CD4-positive, alpha-beta T cell treated with Interleukin-21 for 1 hour (primary cell): Measurements from ENCODE around the gene ST7.
"Not testable (repeated sequence)": the region's sequence is repeated elsewhere in the genome, so short reads cannot be mapped to it uniquely, and the experiment has no call there.

Experiments
- DNase-seq: peaks from one replicate; pipeline ENCODE4 v3.0.0-alpha.2; 2020

ST7 gene, protein sequence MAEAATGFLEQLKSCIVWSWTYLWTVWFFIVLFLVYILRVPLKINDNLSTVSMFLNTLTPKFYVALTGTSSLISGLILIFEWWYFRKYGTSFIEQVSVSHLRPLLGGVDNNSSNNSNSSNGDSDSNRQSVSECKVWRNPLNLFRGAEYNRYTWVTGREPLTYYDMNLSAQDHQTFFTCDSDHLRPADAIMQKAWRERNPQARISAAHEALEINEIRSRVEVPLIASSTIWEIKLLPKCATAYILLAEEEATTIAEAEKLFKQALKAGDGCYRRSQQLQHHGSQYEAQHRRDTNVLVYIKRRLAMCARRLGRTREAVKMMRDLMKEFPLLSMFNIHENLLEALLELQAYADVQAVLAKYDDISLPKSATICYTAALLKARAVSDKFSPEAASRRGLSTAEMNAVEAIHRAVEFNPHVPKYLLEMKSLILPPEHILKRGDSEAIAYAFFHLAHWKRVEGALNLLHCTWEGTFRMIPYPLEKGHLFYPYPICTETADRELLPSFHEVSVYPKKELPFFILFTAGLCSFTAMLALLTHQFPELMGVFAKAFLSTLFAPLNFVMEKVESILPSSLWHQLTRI

GRCh38 chr7:116953372-116953905 lies at the start of gene ST7:
Gene ST7, plus strand, starts transcription at chr7:116953501. Its CDS starts 40 bp downstream, at chr7:116953541.
- peak; percentile 67 for DNase-seq

GRCh38 chr7:116906391-116906790 lies 46.9 kb upstream of the ST7 start:
- DNase-seq = no peak

DNA sequence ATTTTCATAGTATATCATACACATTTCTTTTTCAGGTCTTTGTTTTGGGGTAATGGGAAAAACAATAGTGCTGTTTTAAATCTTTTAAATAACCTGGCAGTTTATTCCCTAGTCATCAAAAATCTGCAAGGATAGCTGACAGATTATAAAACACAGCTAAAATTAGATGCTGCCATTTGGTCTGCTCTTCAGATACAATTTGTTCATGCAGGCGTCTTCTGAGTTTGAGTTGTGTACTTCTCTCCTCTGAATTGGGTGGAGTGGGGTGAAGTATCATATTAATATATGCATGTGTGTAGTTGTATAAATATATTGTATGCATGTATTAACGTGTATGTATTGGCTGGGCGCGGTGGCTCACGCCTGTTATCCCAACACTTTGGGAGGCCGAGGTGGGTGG lies 42.9 kb upstream of the ST7 start:
- DNase-seq = no peak

DNA sequence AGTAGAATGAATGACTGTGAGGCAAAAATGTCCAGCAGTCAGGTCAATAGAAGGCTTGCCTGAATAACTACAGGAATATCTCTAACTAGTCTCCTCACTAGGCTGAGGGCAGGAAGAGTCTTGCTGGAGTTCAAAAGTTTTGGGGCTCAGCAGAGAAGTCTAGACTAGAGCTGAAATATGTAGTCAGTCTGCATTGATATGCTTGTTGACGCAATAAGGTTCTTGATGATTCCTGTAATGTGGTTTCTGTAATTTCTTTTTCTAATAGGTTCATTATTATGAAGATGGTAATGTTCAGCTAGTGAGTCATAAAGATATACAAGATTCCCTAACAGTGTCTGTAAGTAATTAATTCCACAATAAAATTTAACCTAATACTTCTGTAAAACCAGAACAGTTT lies 41.5 kb upstream of the ST7 start:
- no peak for DNase-seq

DNA sequence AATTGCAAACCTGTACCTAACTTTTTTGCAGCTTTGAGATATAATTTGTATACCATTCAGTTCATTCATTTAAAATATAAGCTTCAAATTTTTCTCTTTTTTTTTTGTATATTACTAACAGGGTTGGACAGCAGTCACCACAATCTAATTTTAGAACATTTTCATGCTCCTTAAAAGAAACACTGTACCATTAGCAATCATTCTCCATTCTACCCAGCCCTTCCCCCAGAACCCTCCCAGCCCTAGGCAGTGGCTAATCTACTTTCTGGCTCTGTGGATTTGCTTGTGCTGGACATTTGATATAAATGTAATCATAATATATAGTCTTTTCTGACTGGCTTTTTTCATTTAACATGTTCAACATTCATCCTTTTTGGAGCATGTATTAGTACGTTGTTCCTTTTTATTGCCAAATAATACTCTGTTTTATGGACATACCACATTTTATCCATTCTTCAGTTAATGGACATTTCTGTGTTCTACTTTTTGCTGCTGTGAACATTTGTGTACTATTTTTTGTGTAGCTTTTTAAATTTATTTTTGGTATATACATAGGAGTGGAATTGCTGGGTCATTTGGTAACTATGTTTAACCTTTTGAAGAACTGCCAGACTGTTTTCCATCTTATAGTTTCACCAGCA lies 40.9 kb upstream of the ST7 start:
- no peak for DNase-seq

- DNase-seq = no peak
Observed at GRCh38 chr7:116918704-116919103, 34.6 kb upstream of the ST7 start.

GRCh38 chr7:116920359-116920758 lies 32.9 kb upstream of the ST7 start:
- DNase-seq = no peak

DNA sequence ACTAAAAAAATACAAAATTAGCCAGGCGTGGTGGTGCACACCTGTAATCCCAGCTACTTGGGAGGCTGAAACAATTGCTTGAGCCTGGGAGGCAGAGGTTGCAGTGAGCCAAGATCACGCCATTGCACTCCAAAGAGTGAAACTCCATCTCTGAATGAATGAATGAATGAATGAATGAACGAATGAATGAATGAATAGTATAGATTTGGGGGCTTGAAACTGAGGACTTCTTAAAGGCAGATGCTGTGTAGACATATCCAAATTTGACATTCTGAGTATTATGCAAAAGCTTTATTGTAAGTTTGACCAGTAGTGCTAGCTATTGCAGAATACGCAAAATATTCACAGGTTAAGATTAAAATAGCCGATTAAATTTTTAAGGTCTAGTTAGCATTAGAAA lies 30.8 kb upstream of the ST7 start:
- no peak for DNase-seq

DNA sequence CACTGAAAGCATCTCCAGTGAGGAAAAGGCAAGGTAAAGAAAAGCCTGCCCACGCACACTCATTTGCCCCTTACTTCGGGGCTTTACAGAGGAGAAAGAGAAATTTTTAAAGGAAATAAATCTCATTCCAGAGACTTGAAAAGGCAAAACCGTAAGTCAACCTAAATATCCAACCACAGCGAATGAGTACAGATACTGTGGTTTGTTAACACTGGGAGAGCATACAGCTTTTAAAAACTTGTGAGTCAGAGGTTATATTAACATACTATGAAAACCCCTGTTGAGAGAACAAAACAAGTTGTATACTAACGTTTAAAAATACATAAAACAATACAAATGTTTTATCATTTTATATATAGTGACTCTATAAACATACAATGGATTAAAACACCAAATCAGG lies 28.6 kb upstream of the ST7 start:
- no peak for DNase-seq

GRCh38 chr7:116929021-116929420 lies 24.3 kb upstream of the ST7 start:
- DNase-seq = no peak

- peak; percentile 71 for DNase-seq
Observed at GRCh38 chr7:116929914-116930913, 23.1 kb upstream of the ST7 start.

DNA sequence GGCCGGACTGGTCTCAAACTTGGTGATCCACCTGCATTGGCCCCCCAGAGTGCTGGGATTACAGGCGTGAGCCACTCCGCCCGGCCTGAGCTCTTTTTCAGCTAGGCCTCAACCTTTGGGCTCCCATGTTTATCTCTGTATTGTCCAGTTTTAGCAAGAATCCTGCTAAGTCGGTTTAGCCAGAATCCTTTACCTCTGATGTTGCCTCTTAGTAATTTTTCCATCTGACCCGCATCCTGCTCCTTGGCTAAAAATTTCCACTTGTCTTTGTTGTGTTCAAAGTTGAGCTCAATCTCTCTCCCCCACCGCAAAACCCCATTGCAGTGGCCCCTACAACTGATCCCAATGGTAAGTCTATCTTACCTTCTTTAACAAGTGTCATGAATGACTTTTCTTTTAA lies 20.7 kb upstream of the ST7 start:
- no peak for DNase-seq

- no peak for DNase-seq
Observed at GRCh38 chr7:116933465-116933864, 19.8 kb upstream of the ST7 start.

DNA sequence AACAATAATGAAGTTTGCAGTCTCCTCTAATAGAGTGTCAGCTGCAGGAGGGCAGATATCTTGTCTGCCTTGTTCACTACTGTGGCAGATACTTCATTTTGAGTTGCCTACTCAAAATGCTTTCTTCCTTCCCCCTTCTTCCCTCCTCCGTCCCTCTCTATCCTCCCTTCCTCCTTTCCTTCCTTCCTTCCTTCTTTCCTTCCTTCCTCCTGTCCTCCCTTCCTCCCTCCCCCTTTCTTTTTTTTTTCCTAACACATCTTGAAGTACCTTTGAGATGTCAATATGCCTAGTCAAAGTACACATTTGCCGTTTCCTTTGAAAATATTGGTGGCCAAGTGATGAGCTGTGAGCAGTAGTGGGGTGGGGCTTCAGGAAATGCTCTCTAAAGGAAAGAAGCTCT lies 18.7 kb upstream of the ST7 start:
- no peak for DNase-seq

DNA sequence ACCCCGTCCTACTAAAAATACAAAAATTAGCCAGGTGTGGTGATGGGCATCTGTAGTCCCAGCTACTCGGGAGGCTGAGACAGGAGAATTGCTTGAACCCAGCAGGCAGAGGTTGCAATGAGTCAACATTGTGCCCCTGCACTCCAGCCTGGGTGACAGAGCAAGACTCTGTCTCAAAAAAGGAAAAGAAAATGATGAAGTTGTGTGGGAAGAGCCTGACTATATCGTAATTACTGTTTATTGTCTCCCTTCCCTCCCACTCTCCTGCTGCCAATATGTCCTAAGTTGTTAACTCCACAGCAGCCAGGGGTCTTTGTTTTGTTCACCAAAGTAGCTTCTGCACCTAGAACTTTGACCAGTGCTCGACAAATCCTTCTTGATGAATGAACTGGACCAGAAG lies 16.5 kb upstream of the ST7 start:
- not testable (repeated sequence) for DNase-seq

DNA sequence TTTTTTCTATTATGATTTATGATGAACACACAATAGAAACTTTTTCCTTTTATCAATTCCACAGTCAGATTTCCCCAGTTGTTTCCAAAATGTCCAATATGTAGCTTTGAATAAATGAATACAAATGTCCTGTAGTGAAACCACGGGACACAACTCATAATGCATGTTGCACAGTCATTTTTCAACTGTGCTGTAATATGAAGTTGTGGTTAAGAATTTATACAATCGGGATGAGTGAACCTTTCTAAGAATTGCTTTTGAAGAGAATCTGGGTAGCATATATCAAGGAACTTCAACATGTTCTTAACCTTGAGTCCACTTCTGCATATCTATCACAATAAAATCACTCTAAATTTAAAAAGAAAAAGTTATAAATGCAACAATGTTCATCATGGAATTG lies 14.6 kb upstream of the ST7 start:
- DNase-seq = no peak

DNA sequence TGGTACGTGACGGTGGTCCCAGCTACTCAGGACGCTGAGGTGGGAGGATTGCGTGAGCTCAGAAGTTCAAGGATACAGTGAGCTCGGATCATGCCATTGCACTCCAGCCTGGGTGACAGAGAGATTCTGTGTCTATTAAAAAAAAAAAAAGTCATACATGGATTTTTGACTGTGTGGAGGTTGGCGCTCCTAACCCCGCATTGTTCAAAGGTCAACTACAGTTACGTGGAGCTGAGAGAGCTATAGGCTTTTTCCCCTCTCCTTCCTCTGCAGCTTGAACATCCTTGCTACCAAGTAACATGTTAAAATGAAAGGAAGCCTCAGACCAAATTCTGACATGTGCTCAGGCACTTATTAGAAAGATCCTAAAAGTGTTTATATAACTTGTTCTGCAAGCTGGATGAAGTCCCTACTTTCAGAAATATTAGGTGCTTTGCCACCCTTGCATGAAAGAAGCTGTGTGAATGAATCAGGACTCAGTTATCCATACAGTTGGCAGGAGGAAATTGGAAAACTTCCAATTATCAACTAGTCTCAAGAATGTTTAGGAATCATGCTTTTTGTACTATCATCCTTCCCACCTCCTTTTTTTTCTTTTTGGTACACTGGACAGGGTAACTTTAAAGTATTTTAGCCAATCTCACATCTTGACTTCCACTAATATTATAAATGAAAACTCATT lies 12.5 kb upstream of the ST7 start:
- DNase-seq = no peak

- DNase-seq = no peak
Observed at GRCh38 chr7:116942504-116942903, 10.8 kb upstream of the ST7 start.

DNA sequence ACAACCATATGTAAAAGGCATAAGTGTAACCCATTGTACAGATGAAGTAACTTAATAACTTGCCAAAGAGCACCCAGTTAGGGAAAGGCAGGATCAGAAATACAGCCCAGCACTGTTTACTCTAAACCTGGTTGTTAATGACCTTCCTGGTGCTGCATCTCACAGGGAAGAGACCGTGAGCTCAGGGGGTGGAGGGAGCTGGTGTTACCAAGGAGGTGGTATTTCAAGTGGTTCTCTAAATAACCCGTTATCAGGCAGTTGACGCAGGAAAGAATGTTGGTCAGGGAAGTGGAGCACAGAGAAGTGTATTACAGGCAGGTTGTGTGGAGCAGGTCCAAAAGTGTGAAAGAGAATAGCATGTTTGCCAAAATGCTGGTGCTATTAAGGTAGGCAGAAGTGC lies 4.4 kb upstream of the ST7 start:
- no peak for DNase-seq

DNA sequence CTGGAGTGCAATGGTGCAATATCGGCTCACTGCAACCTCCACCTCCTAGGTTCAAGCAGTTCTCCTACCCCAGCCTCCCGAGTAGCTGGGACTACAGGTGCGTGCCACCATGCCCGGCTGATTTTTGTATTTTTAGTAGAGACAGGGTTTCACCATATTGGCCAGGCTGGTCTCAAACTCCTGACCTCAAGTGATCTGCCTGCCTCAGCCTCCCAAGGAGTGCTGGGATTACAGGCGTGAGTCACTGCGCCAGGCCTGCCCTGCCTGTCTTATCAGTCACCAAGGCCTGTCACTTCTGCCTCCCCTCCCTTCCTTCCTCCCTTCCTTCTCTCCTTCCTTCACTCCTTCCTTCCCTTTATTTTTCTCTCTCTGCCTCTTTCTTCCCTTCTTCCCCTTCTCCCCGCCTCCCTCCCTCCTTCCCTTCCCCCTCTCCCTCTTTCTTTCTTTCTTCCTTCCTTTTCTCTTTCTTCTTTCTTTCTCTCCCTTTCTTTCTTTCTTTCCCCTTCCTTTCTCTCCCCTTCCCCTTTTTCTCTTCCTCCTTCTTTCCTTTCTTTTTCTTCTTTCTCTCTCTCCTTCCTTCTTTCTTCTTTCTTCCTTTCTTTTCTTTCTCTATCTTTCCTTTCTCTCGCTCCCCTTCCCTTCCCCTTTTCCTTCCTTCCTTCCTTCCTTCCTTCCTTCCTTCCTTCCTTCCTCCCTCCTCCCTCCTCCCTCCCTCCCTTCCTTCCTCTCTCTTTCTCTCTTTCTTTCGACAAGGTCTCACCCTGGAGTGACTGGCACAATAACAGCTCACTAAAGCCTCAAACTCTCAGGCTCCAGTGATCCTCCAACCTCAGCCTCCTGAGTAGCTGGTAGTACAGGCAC lies 3.1 kb upstream of the ST7 start:
- DNase-seq = no peak

DNA sequence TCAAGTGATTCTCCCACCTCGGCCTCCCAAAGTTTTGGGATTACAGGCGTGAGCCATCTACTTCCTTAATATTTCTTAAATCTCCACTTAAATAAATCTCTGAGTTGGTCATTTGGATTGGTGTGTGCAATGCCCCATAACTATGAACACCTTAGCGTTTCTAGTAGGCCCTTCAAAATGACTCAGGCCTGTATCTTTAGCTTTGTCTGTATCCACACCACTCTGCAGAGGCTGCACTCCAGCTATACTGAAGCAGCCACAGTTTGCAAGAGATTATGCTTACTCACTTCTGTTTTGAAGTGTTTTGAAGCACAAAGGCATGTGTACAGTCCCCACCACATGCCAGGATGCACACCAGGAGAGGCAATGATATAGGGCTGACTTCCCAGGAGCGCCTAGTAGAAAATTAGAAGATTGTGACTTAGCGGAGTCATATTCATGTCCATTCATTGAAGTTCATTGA lies 2.4 kb upstream of the ST7 start:
- DNase-seq = no peak
